ENCODE measurements around the gene SMPD2. TPM values are rescaled to one million over a fixed set of nuclear protein-coding genes. Genes with fewer than 3 reads are reported as not detected.

The SMPD2 gene
- total and polyA plus RNA-seq, 4 experiments from 2014 or later, result 8.2 to 23.6 (median 18.8) TPM

- Histone ChIP-seq H3K4me1 (ENCODE audit: insufficient read depth, low read length) (peaks cover 57% of the 10 kb centered on the region), H3K9me3 (ENCODE audit: control insufficient read depth in 1 of 2, low read length in 2 of 2) (no peaks in the 10 kb centered on the region), H3K36me3 (ENCODE audit: insufficient read depth, low read length) (peaks cover 60% of the 10 kb centered on the region), H3K27me3 (ENCODE audit: insufficient read depth, low read length) (no peaks in the 10 kb centered on the region), H3K27ac (ENCODE audit: low read depth, low read length) (no peak overlapping the region), H3K4me3 (ENCODE audit: low read length in 2 of 2) (no peak overlapping the region)
- Mint-ChIP-seq H3K27ac (peak overlapping the region in 6 of 7 donors; percentile 24 to 89 (median 55)), H3K9me3 (no peaks in the 10 kb centered on the region), H3K4me3 (peak overlapping the region in 2 of 8 donors; percentile 5 to 31), H3K27me3 (no peaks in the 10 kb centered on the region), H3K4me1 (peaks cover 57 to 84% (median 68%) of the 10 kb centered on the region in 4 donors), H3K36me3 (peaks cover 67 to 88% of the 10 kb centered on the region in 2 donors)
- CTCF ChIA-PET (ENCODE audit: partially characterized antibody), result interaction anchor here (0.6 kb wide), 1 partner anchor 222 kb away, joined by 3 read pairs; no protein-coding TSS in a partner anchor
- no peak for DNase-seq
- intact Hi-C loops (cut with micrococcal nuclease), result no loop called here
- POLR2A ChIA-PET (ENCODE audit: partially characterized antibody), result interaction anchor here (2.4 kb wide), 1 partner anchor 19 kb away, joined by 12 read pairs; the partner anchor contains the start of gene MICAL1
Measured at GRCh38 chr6:109474995-109475394, 34.5 kb downstream of the SMPD2 start.

DNA sequence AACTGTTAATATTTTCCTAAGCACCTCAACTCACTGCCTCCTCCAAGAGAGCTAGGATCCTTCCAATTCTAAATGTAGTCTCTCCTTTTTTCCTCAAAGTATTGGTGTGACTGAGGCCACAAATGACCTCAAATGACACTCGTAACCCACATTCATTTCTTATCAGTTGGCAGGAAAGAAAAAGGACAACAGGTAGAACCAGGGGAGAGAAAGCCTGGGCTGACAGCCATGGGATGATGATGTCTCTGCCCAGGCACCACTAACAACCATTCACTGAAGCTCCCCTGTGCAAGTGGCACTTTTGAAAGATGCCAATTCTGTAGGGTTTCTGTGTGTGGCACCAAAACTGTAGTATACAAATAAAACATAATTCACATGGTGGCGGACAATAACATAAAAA, 35.1 kb downstream of the SMPD2 start:
- Mint-ChIP-seq H3K36me3 (peaks cover 67 to 86% of the 10 kb centered on the region in 2 donors), H3K4me1 (peaks cover 61 to 90% (median 73%) of the 10 kb centered on the region in 4 donors), H3K4me3 (peak overlapping the region in 2 of 8 donors; percentile 20 to 60), H3K27me3 (no peaks in the 10 kb centered on the region), H3K9me3 (no peaks in the 10 kb centered on the region), H3K27ac (peak overlapping the region in 5 of 7 donors; percentile 21 to 53 (median 42))
- ChIA-PET POLR2A (ENCODE audit: partially characterized antibody) (interaction anchor here (2.4 kb wide), 1 partner anchor 20 kb away, joined by 12 read pairs; the partner anchor contains the start of gene MICAL1), CTCF (ENCODE audit: partially characterized antibody) (no interaction called here)
- H3K9me3 ChIP-seq (ENCODE audit: control insufficient read depth in 1 of 2, low read length in 2 of 2), result no peaks in the 10 kb centered on the region
- H3K4me3 ChIP-seq (ENCODE audit: low read length in 2 of 2), result no peak overlapping the region
- H3K27ac ChIP-seq (ENCODE audit: low read depth, low read length), result no peak overlapping the region
- peaks cover 54% of the 10 kb centered on the region for H3K36me3 ChIP-seq (ENCODE audit: insufficient read depth, low read length)
- no peaks in the 10 kb centered on the region for H3K27me3 ChIP-seq (ENCODE audit: insufficient read depth, low read length)
- H3K4me1 ChIP-seq (ENCODE audit: insufficient read depth, low read length), result peaks cover 63% of the 10 kb centered on the region
- intact Hi-C loops (cut with micrococcal nuclease), result no loop called here
- DNase-seq, result no peak

DNA sequence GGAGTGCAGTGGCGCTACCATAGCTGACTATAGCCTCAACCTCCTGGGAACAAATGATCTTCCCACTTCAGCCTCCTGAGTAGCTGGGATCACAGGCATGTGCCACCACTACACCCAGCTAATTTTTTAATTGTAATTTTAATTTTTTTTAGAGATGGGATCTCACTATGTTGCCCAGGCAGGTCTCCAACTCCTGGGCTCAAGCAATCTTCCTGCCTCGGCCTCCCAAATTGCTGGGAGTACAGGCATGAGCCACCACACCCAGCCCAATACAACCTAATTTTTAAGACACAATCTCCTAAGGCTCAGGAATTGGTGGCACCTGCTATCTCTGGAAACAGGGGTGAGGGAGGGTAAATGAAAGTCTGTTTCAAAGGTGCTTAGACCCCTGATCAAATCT, 36.7 kb downstream of the SMPD2 start:
- Histone ChIP-seq H3K4me3 (ENCODE audit: low read length in 2 of 2) (no peak overlapping the region), H3K27me3 (ENCODE audit: insufficient read depth, low read length) (no peaks in the 10 kb centered on the region), H3K36me3 (ENCODE audit: insufficient read depth, low read length) (peaks cover 43% of the 10 kb centered on the region), H3K9me3 (ENCODE audit: control insufficient read depth in 1 of 2, low read length in 2 of 2) (no peaks in the 10 kb centered on the region), H3K27ac (ENCODE audit: low read depth, low read length) (no peak overlapping the region), H3K4me1 (ENCODE audit: insufficient read depth, low read length) (peaks cover 79% of the 10 kb centered on the region)
- DNase-seq, result no peak
- Mint-ChIP-seq H3K27ac (peak overlapping the region; percentile 32 to 92 (median 80)), H3K9me3 (no peaks in the 10 kb centered on the region), H3K4me3 (peak overlapping the region; percentile 73 to 97 (median 89)), H3K36me3 (peaks cover 68 to 85% of the 10 kb centered on the region in 2 donors), H3K27me3 (no peaks in the 10 kb centered on the region), H3K4me1 (peaks cover 68 to 92% (median 81%) of the 10 kb centered on the region in 4 donors)
- intact Hi-C loops (cut with micrococcal nuclease), result no loop called here
- CTCF ChIA-PET (ENCODE audit: partially characterized antibody), result no interaction called here
- POLR2A ChIA-PET (ENCODE audit: partially characterized antibody), result interaction anchor here (2.4 kb wide), 1 partner anchor 21 kb away, joined by 12 read pairs; the partner anchor contains the start of gene MICAL1

DNA sequence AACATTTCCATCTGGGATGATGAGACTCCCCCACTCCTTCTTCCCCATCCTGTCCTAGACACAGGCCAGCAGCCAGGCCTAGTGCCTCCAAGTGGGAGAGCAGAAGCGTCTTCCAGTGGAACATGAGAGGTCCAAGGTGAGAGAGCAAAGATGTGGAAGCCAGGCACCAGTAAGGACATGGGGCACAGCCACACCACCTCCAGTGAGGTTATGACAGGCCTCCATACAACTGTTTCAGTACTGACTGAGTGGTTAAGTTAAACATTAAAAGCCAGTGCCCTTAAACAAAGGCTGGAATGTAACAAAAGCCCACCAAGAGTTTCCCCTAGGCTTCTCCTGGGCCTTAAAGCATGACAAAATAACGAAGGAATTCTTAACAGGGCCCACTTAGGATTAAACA, 37.2 kb downstream of the SMPD2 start:
- peaks cover 62 to 83% of the 10 kb centered on the region in 2 donors for H3K36me3 Mint-ChIP-seq
- Histone ChIP-seq H3K4me3 (ENCODE audit: low read length in 2 of 2) (peak overlapping the region in 1 of 2 donors; percentile 22), H3K4me1 (ENCODE audit: insufficient read depth, low read length) (peaks cover 76% of the 10 kb centered on the region), H3K36me3 (ENCODE audit: insufficient read depth, low read length) (peaks cover 38% of the 10 kb centered on the region), H3K27ac (ENCODE audit: low read depth, low read length) (peak overlapping the region; percentile 27), H3K27me3 (ENCODE audit: insufficient read depth, low read length) (no peaks in the 10 kb centered on the region), H3K9me3 (ENCODE audit: control insufficient read depth in 1 of 2, low read length in 2 of 2) (no peaks in the 10 kb centered on the region)
- no peaks in the 10 kb centered on the region for H3K9me3 Mint-ChIP-seq
- CTCF ChIA-PET (ENCODE audit: partially characterized antibody), result interaction anchor here (1.1 to 5.5 kb wide), 2 partner anchors 13 to 23 kb away, joined by 3 to 29 read pairs; no protein-coding TSS in a partner anchor
- DNase-seq, result no peak
- H3K27me3 Mint-ChIP-seq, result no peaks in the 10 kb centered on the region
- POLR2A ChIA-PET (ENCODE audit: partially characterized antibody), result interaction anchor here (7.2 to 9.3 kb wide), 3 partner anchors 21 to 95 kb away, joined by 54 to 132 read pairs (median 100); partner anchors contain the start of genes CD164, MICAL1, PPIL6 and SMPD2
- peak overlapping the region; percentile 73 to 97 (median 89) for H3K4me3 Mint-ChIP-seq
- intact Hi-C loops (cut with micrococcal nuclease), result no loop called here
- H3K27ac Mint-ChIP-seq, result peak overlapping the region; percentile 43 to 92 (median 80)
- H3K4me1 Mint-ChIP-seq, result peaks cover 66 to 90% (median 79%) of the 10 kb centered on the region in 4 donors

DNA sequence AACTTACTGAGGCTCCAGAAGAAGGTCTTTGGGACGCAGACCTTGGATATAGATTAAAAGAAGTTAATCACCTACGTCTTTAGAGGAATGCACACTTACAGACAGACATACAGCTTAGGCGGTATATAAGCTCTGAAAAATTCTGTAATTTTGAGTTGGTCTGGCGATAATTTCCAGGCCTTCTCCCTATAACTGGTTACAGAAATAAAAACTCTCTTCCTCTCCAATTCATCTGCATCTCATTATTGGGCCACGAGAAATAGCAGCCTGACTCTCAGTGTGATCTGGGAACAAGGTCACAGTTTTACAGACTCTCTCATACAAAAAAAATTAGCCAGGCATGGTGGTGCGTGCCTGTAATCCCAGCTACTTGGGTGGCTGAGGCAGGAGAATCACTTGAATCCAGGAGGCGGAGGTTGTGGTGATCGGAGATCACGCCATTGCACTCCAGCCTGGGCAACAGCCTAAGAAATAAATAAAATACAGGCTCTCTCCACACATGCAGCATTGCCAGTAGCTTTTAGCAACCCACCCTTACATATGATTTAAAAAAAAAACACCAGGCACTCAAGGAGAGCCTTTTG, 37.8 kb downstream of the SMPD2 start:
- Histone ChIP-seq H3K9me3 (ENCODE audit: control insufficient read depth in 1 of 2, low read length in 2 of 2) (no peaks in the 10 kb centered on the region), H3K4me3 (ENCODE audit: low read length in 2 of 2) (peak overlapping the region; percentile 22), H3K4me1 (ENCODE audit: insufficient read depth, low read length) (peaks cover 72% of the 10 kb centered on the region), H3K27me3 (ENCODE audit: insufficient read depth, low read length) (no peaks in the 10 kb centered on the region), H3K36me3 (ENCODE audit: insufficient read depth, low read length) (peaks cover 32% of the 10 kb centered on the region), H3K27ac (ENCODE audit: low read depth, low read length) (peak overlapping the region; percentile 50)
- peaks cover 58 to 77% of the 10 kb centered on the region in 2 donors for H3K36me3 Mint-ChIP-seq
- intact Hi-C loops (cut with micrococcal nuclease), result no loop called here
- H3K4me1 Mint-ChIP-seq, result peaks cover 63 to 84% (median 74%) of the 10 kb centered on the region in 4 donors
- H3K4me3 Mint-ChIP-seq, result peak overlapping the region; percentile 73 to 97 (median 89)
- H3K9me3 Mint-ChIP-seq, result no peaks in the 10 kb centered on the region
- ChIA-PET CTCF (ENCODE audit: partially characterized antibody) (interaction anchor here (0.7 to 5.5 kb wide), 5 partner anchors 14 to 96 kb away, joined by 3 to 29 read pairs (median 4); partner anchors contain the start of genes PPIL6 and SMPD2), POLR2A (ENCODE audit: partially characterized antibody) (interaction anchor here (1.2 to 9.3 kb wide), 4 partner anchors 14 to 96 kb away, joined by 4 to 132 read pairs (median 77); partner anchors contain the start of genes CD164, MICAL1, PPIL6 and SMPD2)
- no peaks in the 10 kb centered on the region for H3K27me3 Mint-ChIP-seq
- H3K27ac Mint-ChIP-seq, result peak overlapping the region; percentile 69 to 95 (median 92)
- DNase-seq, result no peak

GRCh38 chr6:109478841-109479624, 38.5 kb downstream of the SMPD2 start:
- intact Hi-C loops (cut with micrococcal nuclease), result no loop called here
- H3K4me3 ChIP-seq (ENCODE audit: low read length in 2 of 2), result peak overlapping the region in 1 of 2 donors; percentile 3

More at GRCh38 chr6:109478841-109479624, 38.5 kb downstream of the SMPD2 start:
- POLR2A ChIA-PET (ENCODE audit: partially characterized antibody), result interaction anchor here (1.1 to 9.3 kb wide), 5 partner anchors 13 to 212 kb away, joined by 3 to 132 read pairs (median 54); partner anchors contain the start of genes AK9, CD164, FIG4 and MICAL1
- Histone ChIP-seq H3K9me3 (ENCODE audit: control insufficient read depth in 1 of 2, low read length in 2 of 2) (no peaks in the 10 kb centered on the region), H3K36me3 (ENCODE audit: insufficient read depth, low read length) (peaks cover 27% of the 10 kb centered on the region), H3K27ac (ENCODE audit: low read depth, low read length) (peak overlapping the region; percentile 50), H3K4me1 (ENCODE audit: insufficient read depth, low read length) (peaks cover 77% of the 10 kb centered on the region), H3K27me3 (ENCODE audit: insufficient read depth, low read length) (no peaks in the 10 kb centered on the region)
- DNase-seq, result peak in 3 of 5 donors; percentile 43 to 60 (median 43)
- H3K9me3 Mint-ChIP-seq, result no peaks in the 10 kb centered on the region
- H3K4me1 Mint-ChIP-seq, result peaks cover 65 to 85% (median 75%) of the 10 kb centered on the region in 4 donors
- H3K4me3 Mint-ChIP-seq, result peak overlapping the region; percentile 73 to 97 (median 89)
- no peaks in the 10 kb centered on the region for H3K27me3 Mint-ChIP-seq
- CTCF ChIA-PET (ENCODE audit: partially characterized antibody), result interaction anchor here (0.7 to 5.5 kb wide), 9 partner anchors 15 to 96 kb away, joined by 3 to 29 read pairs (median 5); partner anchors contain the start of genes CD164, PPIL6 and SMPD2
- H3K27ac Mint-ChIP-seq, result peak overlapping the region; percentile 69 to 95 (median 92)
- peaks cover 54 to 70% of the 10 kb centered on the region in 2 donors for H3K36me3 Mint-ChIP-seq
